ENCODE measurements around the gene CLPTM1L.
"Not testable (repeated sequence)": the region's sequence is repeated elsewhere in the genome, so short reads cannot be mapped to it uniquely, and the experiment has no call there.

The CLPTM1L gene

DNA sequence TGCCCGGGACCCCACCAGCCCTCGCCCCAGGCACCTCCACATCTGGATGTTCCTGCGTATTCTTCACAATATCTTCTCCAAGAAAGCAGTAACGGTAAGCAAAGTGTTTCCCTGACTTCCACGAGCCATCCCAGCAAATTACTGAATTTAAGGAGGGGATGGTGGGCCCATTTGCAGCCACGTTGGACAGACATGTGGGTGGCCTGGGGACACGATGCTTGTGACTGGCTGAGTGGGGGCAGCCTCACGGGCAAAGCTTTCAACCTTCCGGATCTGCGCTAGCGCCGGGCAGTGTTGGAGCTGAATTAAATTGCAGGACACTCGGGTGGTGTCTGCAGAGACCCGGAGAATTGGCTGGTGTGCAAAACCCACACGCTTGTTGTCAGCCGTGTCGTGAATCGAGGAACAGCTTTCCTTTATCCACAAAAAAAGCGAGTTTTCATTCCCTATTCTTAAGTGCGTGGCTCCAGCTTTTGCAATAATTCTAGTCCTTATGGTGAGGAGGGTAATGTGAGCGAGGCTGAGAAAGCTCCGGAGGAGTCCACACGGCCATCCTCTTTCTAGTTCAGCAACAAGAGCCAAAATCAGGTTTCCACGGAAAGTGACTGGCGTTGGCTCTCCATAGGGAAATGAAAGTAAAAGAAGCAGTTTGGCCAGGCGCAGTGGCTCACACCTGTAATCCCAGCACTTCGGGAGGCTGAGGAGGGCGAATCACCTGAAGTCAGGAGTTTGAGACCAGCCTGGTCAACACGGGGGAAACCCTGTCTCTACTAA is 17.5 kb upstream of the CLPTM1L start:
- no peak for DNase-seq (ENCODE audit: low read depth in 3 of 3, low spot score in 1 of 3)

DNA sequence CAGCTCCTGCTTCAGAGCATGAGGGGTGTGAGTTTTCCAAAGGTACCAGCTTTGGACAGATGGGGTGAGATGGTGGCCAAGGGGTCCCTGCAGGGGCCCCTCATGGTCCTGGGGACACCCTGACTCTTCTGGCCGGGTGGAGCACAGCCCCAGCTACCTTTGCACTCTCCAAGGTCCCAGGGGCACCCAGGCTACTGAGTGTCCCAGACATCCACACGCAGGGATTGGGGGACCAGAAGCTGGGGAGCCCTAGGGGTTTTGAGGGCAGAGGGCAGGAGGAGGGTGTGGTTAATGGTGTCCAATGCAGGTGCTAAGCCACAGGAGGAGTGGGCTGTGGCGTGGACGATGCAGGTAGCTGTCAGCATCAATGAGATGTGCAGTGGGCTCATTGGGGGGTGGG is 16.0 kb upstream of the CLPTM1L start:
- no peak for DNase-seq (ENCODE audit: low read depth in 3 of 3, low spot score in 1 of 3)

GRCh38 chr5:1360367-1360766 is 15.5 kb upstream of the CLPTM1L start:
- not testable (repeated sequence) for DNase-seq (ENCODE audit: low read depth in 3 of 3, low spot score in 1 of 3)

DNA sequence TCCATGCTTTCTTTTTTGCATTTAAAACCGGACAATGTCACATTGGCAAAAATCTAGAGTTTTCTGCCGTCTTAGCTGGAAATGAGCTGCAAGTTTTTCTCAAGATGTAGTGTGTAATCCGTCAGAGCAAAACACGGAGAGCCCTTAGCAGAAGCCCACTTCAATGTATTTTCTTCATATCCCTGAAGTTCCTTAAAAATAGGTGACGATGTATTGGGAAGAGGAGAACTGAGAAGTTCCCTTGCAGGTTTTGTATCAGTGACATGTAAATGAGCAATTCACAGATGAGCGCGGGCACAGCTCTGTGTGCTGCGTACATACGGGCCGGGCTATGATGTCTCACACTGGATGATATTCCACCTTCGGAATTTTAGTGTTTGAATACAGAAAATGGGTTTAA is 14.8 kb upstream of the CLPTM1L start:
- DNase-seq (ENCODE audit: low read depth in 3 of 3, low spot score in 1 of 3): no peak

GRCh38 chr5:1359031-1359645 is 14.2 kb upstream of the CLPTM1L start:
- DNase-seq (ENCODE audit: low read depth in 3 of 3, low spot score in 1 of 3): no peak

- no peak for DNase-seq (ENCODE audit: low read depth in 3 of 3, low spot score in 1 of 3)
Observed at GRCh38 chr5:1358726-1359025, 13.8 kb upstream of the CLPTM1L start.

DNA sequence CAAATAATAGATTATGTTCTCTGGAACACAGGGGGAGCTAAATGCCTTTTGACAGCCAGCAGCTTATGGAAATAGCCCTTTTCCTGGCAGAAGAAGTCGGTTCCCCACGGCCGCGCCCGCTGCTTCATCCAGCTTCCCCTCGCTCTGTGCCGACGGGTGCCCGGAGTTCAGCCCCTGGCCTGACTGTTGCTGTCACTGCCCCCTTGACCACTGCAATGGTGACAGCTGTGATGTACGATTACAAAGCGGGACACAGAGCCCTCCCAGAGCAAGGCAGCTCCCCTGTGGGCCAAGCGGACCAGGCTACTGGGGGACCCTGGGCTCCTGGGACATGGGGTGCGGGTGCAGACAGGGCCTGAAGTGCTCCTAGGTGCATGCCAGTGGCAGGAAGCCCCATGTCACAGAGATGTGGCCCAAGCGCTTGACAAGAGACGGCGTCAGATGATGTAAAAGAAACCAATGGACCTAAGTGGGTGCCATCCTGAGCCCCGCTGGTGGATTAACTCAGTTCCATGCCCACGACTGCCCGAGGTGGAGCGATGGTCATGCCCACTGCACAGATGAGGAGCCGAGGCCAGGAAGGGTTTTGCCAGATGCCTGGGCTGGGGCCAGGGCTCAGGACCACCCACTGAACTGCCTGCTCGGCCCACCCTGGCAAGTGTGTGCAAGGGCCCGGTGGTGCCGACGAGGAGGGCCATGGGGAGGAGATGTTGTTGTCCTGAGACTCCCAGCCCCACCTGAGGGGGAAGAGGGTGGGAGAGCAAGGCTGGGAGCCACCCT is 13.2 kb upstream of the CLPTM1L start:
- DNase-seq (ENCODE audit: low read depth in 3 of 3, low spot score in 1 of 3): no peak

DNA sequence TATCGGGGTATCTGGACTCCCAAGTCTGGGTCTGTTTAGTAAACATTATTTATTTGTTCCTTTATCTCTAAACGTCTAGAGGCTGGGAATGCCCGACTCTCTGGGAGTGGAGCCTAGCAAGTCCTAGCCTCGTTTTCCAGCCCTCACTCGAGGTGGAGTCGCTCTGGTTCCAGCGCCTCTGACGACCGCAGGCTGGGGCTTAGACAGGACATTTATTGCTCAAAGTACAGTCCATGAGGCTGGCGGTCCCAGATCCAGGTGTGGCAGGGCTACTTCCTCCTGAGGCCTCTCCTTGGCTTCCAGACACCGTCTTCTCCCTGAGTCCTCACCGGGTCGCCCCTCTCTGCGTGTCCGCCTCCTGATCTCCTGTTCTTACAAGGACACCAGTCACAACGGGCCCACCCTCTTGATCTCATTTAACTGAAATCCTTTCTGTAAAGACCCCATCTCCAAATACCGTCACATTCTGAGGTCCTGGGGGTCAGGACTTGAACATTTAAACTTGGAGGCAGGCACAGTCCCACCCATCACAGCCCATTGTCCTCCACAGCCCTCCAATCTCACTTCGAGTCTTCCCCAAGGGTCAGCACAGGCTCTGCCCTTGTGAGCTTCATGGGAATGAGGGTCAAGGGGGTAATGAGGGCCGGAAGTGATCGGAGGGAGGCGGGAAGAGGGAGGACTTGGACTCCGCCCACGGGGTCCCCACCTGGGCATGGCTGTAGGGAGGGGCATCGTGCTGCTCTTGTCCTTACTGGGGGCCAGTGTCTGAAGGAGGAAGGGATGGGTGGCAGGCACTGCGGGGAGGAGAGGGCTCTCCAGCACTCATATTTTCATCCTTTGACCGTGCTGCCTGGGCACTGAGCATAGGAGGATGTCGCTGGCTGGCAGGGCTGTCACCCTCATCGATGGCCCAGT is 12.2 kb upstream of the CLPTM1L start:
- DNase-seq (ENCODE audit: low read depth in 3 of 3, low spot score in 1 of 3): no peak

DNA sequence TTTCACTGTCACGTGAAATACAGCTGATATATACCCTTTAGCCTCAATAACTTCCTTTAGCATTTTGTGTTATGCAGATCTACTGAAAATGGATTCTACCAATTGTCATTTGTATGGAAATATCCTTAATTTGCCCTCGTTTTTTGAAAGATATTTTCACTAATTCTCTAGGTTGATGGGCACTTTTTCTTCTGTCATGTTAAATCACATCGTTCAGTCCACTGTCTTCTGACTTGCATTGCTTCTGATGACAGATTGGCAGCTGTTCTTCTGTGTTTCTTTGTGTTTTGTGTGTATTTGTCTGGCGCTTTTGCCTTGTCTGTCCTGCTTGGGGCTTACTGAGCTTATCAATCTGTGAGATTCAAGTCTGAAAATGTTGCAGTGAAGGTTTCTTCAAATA is 9.7 kb upstream of the CLPTM1L start:
- no peak for DNase-seq (ENCODE audit: low read depth in 3 of 3, low spot score in 1 of 3)

DNA sequence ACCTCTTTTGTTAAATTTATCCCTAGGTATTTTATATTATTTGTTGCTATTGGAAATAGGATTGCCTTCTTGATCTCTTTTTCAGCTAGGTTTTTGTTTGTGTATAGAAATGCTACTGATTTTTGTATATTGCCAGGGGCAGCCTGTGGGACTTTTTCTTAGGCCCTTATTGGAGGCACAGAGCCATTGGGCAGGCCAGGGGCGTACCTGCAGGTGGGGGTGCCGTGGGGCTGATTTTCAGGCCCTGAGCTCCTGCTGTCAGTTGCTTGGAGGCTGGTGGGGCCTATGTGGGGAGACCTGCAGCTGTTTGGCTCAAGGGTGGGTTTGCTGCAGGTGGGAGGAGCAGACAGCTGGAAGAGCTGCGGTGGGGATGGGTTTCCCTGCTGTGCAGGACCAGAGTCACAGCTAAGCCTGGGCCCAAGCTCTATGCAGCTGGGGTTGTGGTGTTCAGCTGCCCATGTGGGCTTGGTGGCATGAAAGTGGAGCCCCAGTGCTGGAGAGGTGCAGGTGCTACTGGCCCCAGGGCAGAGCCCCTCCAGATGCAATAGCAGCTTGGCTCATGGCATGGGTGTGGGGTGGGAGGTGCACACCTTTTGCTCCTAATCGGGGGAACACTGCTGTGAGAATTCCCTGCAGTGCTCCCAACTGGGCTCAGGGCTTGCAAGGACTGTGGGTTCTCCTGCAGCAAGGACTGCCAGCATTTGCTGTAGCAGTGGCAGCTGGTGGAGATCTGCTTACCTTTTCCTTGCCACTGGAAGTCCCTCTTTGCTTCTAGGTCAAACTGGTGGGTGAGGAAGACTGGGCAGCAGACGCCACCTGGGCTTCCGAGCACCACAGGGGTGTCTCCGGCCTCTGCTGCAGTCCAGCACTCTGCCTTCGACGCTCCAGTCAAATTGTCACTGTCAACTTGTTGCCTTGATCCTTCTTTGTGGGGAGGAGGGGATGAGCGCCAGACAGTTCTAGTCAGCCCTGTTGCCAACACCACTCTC is 7.6 kb upstream of the CLPTM1L start:
- no peak for DNase-seq (ENCODE audit: low read depth in 3 of 3, low spot score in 1 of 3)

GRCh38 chr5:1351156-1351555 is 6.3 kb upstream of the CLPTM1L start:
- DNase-seq (ENCODE audit: low read depth in 3 of 3, low spot score in 1 of 3): no peak

- no peak for DNase-seq (ENCODE audit: low read depth in 3 of 3, low spot score in 1 of 3)
Observed at GRCh38 chr5:1349246-1349645, 4.3 kb upstream of the CLPTM1L start.

DNA sequence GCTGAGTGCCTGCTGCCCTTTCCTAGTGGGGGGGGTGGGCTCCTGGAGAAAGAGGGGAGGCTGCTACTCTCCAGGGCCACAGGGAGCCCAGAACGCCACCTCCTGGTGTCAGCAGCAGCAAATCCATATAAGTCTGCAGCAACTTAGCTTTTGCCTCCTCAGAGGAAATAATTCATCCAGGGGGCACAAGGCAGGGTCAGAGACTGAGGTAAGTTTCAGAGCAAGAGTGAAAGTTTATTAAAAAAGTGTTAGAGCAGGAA is 4.0 kb upstream of the CLPTM1L start:
- DNase-seq (ENCODE audit: low read depth in 3 of 3, low spot score in 1 of 3): no peak

- DNase-seq (ENCODE audit: low read depth in 3 of 3, low spot score in 1 of 3): no peak
Observed at GRCh38 chr5:1347571-1347970, 2.7 kb upstream of the CLPTM1L start.

- no peak for DNase-seq (ENCODE audit: low read depth in 3 of 3, low spot score in 1 of 3)
Observed at GRCh38 chr5:1346627-1347440, 1.9 kb upstream of the CLPTM1L start.

GRCh38 chr5:1345876-1346626 is 1.2 kb upstream of the CLPTM1L start:
- DNase-seq (ENCODE audit: low read depth in 3 of 3, low spot score in 1 of 3): no peak

DNA sequence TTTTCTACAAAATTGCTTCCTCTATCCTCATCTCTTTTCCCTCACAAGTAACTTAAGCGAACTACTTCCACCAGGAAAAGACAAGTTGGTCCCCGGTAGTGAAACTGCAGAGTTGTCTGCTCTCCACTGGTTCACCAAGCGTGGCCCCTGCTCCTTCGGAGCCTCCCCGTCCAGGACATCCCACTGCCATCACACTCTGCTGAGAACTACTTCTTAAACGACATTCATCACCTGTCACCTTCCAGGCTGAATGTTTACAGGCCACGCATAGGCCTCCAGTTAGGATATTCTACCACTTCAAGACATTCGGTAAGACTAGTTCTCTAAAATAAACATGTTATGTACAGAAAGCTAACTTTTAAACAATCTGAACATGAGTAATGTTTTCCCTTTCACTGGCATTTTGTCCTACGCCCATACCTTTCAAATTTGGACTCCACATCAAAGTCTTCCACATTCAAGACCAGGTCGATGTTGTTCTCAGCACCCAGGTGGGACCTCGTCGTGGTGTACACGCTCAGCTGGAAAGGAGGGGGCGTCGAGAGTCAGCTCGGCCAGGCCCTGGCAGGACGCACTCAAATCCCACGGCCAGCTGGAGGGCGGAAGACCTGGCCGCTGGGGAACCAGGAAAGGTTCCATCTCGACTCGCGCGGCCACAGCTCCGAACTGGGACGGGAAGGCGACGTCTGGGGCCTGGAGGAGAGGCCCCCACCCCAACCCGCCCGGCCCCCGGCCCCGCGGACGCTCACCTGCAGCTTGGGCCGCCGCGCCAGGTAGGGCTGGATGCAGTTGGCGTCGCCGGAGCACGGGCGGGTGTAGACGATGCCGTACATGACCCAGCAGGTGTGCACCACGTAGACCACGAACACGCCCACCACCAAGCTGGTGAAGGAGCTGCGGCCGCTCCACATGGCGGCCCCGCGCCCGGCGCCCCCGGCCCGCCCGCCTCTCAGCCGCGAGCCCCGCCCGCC is 683 bp downstream of the CLPTM1L start:
- DNase-seq (ENCODE audit: low read depth in 3 of 3, low spot score in 1 of 3): peak in 1 of 3 donors; percentile 5

DNA sequence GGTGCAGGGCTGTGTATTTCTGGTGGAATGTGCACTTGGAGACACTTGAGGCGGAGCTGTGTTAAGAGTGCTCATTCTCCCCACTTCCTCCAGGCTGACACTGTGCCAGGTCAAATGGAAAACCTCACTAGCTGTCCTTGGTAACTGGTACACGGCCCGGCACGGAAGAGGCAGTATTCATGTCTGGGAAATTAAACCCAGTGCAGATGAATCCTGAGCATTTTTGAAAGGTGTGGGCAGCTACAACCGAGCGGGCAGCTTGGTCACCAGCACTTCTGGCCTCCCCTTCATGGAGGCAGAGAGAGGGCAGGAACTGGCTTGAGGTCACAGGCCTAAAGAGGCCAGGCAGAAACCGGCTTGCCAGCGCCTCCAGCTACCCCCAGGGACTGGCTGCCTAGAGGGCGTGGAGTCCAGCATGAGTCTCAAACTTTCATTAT is 1.6 kb downstream of the CLPTM1L start:
- no peak for DNase-seq (ENCODE audit: low read depth in 3 of 3, low spot score in 1 of 3)
